PC-3 (cell line): Measurements from ENCODE around the gene EPHB1. TPM values are rescaled to one million over a fixed set of nuclear protein-coding genes. Genes with fewer than 3 reads are reported as not detected.

Experiments
- ATAC-seq: fragments of 200-7000 bp; cut with Tn5 transposase; 2 replicates; pipeline ENCODE4 v1.9.1; 2020; ENCODE audit warnings: mild to moderate bottlenecking, moderate library complexity
- BruUV-seq: library from RNA; stranded (reverse); fragments of 400-500 nt; replicated peaks from 2 replicates; lab custom pipeline; 2021; lab: Mats Ljungman, UMichigan
- CTCF ChIA-PET: fragments of 300-600 bp; sonication (Branson Sonifier 250); formaldehyde crosslinking; loops from one replicate; lab custom pipeline; 2022; ENCODE audit warnings: antibody characterized with exemption; lab: Charles Lee
- POLR2A ChIA-PET: fragments of 300-600 bp; sonication (Branson Sonifier 250); formaldehyde crosslinking; loops from one replicate; lab custom pipeline; 2022; ENCODE audit warnings: antibody characterized with exemption; ENCODE audit not compliant: unreplicated experiment; lab: Charles Lee
- DNase-seq: peaks from one replicate; pipeline ENCODE4 v3.0.0-alpha.2; 2015
- H2AFZ ChIP-seq: fragments of 300-600 bp; sonication (generic); 2 replicates; pipeline ENCODE4 v1.6.0; 2016; ENCODE audit warnings: antibody characterized with exemption, low read length
- H3F3A ChIP-seq: fragments of 300-600 bp; sonication (generic); one replicate; pipeline ENCODE4 v1.6.0; 2017; ENCODE audit warnings: antibody characterized with exemption, low read length, control low read depth, mild to moderate bottlenecking; ENCODE audit not compliant: unreplicated experiment
- H3K27ac ChIP-seq: fragments of 300-600 bp; sonication (generic); 2 replicates; pipeline ENCODE4 v1.5.1; 2016; ENCODE audit warnings: mild to moderate bottlenecking, low read length
- H3K27me3 ChIP-seq: fragments of 300-600 bp; sonication (generic); 2 replicates; pipeline ENCODE4 v1.6.1; 2016; ENCODE audit warnings: low read length, mixed read lengths
- H3K36me3 ChIP-seq: fragments of 300-600 bp; sonication (generic); 2 replicates; pipeline ENCODE4 v1.6.1; 2016; ENCODE audit warnings: low read depth, mixed run types, low read length, mixed read lengths
- H3K4me1 ChIP-seq: fragments of 300-600 bp; sonication (generic); 2 replicates; pipeline ENCODE4 v1.5.1; 2016; ENCODE audit warnings: low read length; ENCODE audit not compliant: insufficient read depth
- H3K4me2 ChIP-seq: fragments of 300-600 bp; sonication (generic); 2 replicates; pipeline ENCODE4 v1.6.0; 2016; ENCODE audit warnings: low read length
- H3K4me3 ChIP-seq: fragments of 300-600 bp; sonication (generic); 2 replicates; pipeline ENCODE4 v1.5.1; 2016; ENCODE audit warnings: mild to moderate bottlenecking, low read length, mixed read lengths
- H3K79me2 ChIP-seq: fragments of 300-600 bp; sonication (generic); 2 replicates; pipeline ENCODE4 v1.6.1; 2017; ENCODE audit warnings: low read length, mixed read lengths
- H3K9ac ChIP-seq: fragments of 300-600 bp; sonication (generic); 2 replicates; pipeline ENCODE4 v1.6.0; 2016; ENCODE audit warnings: mild to moderate bottlenecking, low read length
- H3K9me2 ChIP-seq: fragments of 300-600 bp; sonication (generic); replicated peaks from 2 replicates; pipeline ENCODE4 v1.6.1; 2016; ENCODE audit warnings: mixed run types, low read length, mixed read lengths
- H3K9me3 ChIP-seq: fragments of 300-600 bp; sonication (generic); 2 replicates; pipeline ENCODE4 v1.6.1; 2016; ENCODE audit warnings: low read length, mixed read lengths
- H4K20me1 ChIP-seq: fragments of 300-600 bp; sonication (generic); 2 replicates; pipeline ENCODE4 v1.6.1; 2016; ENCODE audit warnings: low read length, mixed read lengths
- CTCF ChIP-seq: fragments of 300-600 bp; sonication (generic); conservative IDR thresholded peaks from 2 replicates; pipeline ENCODE4 v1.5.1; 2017; ENCODE audit warnings: antibody characterized with exemption, low read depth, mild to moderate bottlenecking, low read length
- EZH2 ChIP-seq: fragments of 300-600 bp; sonication (generic); IDR thresholded peaks from one replicate; pipeline ENCODE4 v1.6.1; 2017; ENCODE audit warnings: antibody characterized with exemption, mild to moderate bottlenecking, low read length; ENCODE audit not compliant: unreplicated experiment
- EZH2phosphoT487 ChIP-seq: fragments of 300-600 bp; sonication (generic); IDR thresholded peaks from 2 replicates; pipeline ENCODE4 v1.6.1; 2018; ENCODE audit warnings: mild to moderate bottlenecking, antibody characterized with exemption, low read length, borderline replicate concordance
- intact Hi-C: fragments of 100-400 bp; cut with micrococcal nuclease; formaldehyde crosslinking; loops from 2 replicates; pipeline ENCODE4 v1.9.0; 2023
- total RNA-seq: library from RNA; depleted of rRNA; stranded (reverse); fragments of >200 nt; gene quantifications from 2 replicates; pipeline ENCODE4 v1.2.3, GENCODE V29; 2014

Gene EPHB1
- total RNA-seq, 1 experiment from 2014 or later: 0.69 TPM

GRCh38 chr3:135040321-135041240 lies 245.5 kb downstream of the EPHB1 start:
- no peak overlapping the region for H3K9ac ChIP-seq
- H3K4me2 ChIP-seq: no peak overlapping the region
- no peak overlapping the region for H3K27ac ChIP-seq
- no TSS peak for BruUV-seq
- H3K9me3 ChIP-seq: no peaks in the 10 kb centered on the region
- no peaks in the 10 kb centered on the region for H4K20me1 ChIP-seq
- intact Hi-C loops: no loop called here
- H3K27me3 ChIP-seq: no peaks in the 10 kb centered on the region
- no peak for TF ChIP-seq EZH2
- TF ChIP-seq EZH2phosphoT487: no peak
- no peak for TF ChIP-seq CTCF
- CTCF ChIA-PET: no interaction called here
- H3K36me3 ChIP-seq: no peaks in the 10 kb centered on the region
- H3K4me1 ChIP-seq: no peaks in the 10 kb centered on the region
- no peaks in the 10 kb centered on the region for H3K79me2 ChIP-seq
- H3K9me2 ChIP-seq: no peaks in the 10 kb centered on the region
- H3F3A ChIP-seq: no peaks in the 10 kb centered on the region
- no peak overlapping the region for H2AFZ ChIP-seq
- POLR2A ChIA-PET: no interaction called here
- no peak for ATAC-seq
- no peak overlapping the region for H3K4me3 ChIP-seq
- no peak for DNase-seq

- TF ChIP-seq EZH2phosphoT487 (no peak), CTCF (no peak), EZH2 (no peak)
- H3K36me3 ChIP-seq: no peaks in the 10 kb centered on the region
- H3K27ac ChIP-seq: no peak overlapping the region
- no peaks in the 10 kb centered on the region for H3K9me2 ChIP-seq
- CTCF ChIA-PET: no interaction called here
- H4K20me1 ChIP-seq: no peaks in the 10 kb centered on the region
- H3K4me1 ChIP-seq: no peaks in the 10 kb centered on the region
- no peaks in the 10 kb centered on the region for H3K27me3 ChIP-seq
- no peak overlapping the region for H3K9ac ChIP-seq
- DNase-seq (no peak), ATAC-seq (no peak)
- no peaks in the 10 kb centered on the region for H3F3A ChIP-seq
- POLR2A ChIA-PET: no interaction called here
- BruUV-seq: no TSS peak
- no peak overlapping the region for H2AFZ ChIP-seq
- no peak overlapping the region for H3K4me3 ChIP-seq
- no peaks in the 10 kb centered on the region for H3K79me2 ChIP-seq
- intact Hi-C loops: no loop called here
- no peaks in the 10 kb centered on the region for H3K9me3 ChIP-seq
- H3K4me2 ChIP-seq: no peak overlapping the region
These were observed 246.5 kb downstream of the EPHB1 start for GRCh38 chr3:135041601-135042000.

- no peak for ATAC-seq
- CTCF ChIA-PET: no interaction called here
- DNase-seq: no peak
These were observed 252.0 kb downstream of the EPHB1 start for GRCh38 chr3:135047061-135047460.

More at GRCh38 chr3:135047061-135047460, 252.0 kb downstream of the EPHB1 start:
- Histone ChIP-seq H3K9me3 (no peaks in the 10 kb centered on the region), H3K36me3 (no peaks in the 10 kb centered on the region), H3K4me1 (no peaks in the 10 kb centered on the region), H3K4me3 (no peak overlapping the region), H3F3A (no peaks in the 10 kb centered on the region), H4K20me1 (no peaks in the 10 kb centered on the region), H3K27me3 (no peaks in the 10 kb centered on the region), H3K79me2 (no peaks in the 10 kb centered on the region), H3K4me2 (no peak overlapping the region), H3K27ac (no peak overlapping the region), H3K9me2 (no peaks in the 10 kb centered on the region), H2AFZ (no peak overlapping the region), H3K9ac (no peak overlapping the region)
- intact Hi-C loops: no loop called here
- BruUV-seq: no TSS peak
- no peak for TF ChIP-seq EZH2phosphoT487
- no peak for TF ChIP-seq CTCF
- POLR2A ChIA-PET: no interaction called here
